HG03045 (cell line): ENCODE measurements around the gene RHAG.
"Not testable (repeated sequence)": the region's sequence is repeated elsewhere in the genome, so short reads cannot be mapped to it uniquely, and the experiment has no call there.

Source experiments
- ATAC-seq: cut with Tn5 transposase; IDR thresholded peaks from one replicate; pipeline ENCODE4 v1.9.1; 2021; ENCODE audit warnings: mild to moderate bottlenecking, moderate library complexity; ENCODE audit not compliant: unreplicated experiment

Gene RHAG

GRCh38 chr6:49636713-49637349 lies at the start of gene RHAG:
TSS of gene RHAG (minus strand) at chr6:49636839. CDS start at chr6:49636812, 27 bp downstream.
- ATAC-seq, result no peak

- ATAC-seq, result no peak
These were observed 40.1 kb upstream of the RHAG start for GRCh38 chr6:49676671-49677281.

GRCh38 chr6:49675816-49676215 lies 39.2 kb upstream of the RHAG start:
- ATAC-seq, result no peak

- no peak for ATAC-seq
These were observed 31.5 kb upstream of the RHAG start for GRCh38 chr6:49668083-49668511.

- ATAC-seq, result no peak
These were observed 30.5 kb upstream of the RHAG start for GRCh38 chr6:49666930-49667757.

GRCh38 chr6:49666480-49666879 lies 29.8 kb upstream of the RHAG start:
- ATAC-seq, result no peak

- ATAC-seq, result no peak
These were observed 28.2 kb upstream of the RHAG start for GRCh38 chr6:49664817-49665216.

- ATAC-seq, result not testable (repeated sequence)
These were observed 27.4 kb upstream of the RHAG start for GRCh38 chr6:49664054-49664453.

GRCh38 chr6:49662892-49663261 lies 26.2 kb upstream of the RHAG start:
- no peak for ATAC-seq

- no peak for ATAC-seq
These were observed 25.7 kb upstream of the RHAG start for GRCh38 chr6:49662231-49662891.

- ATAC-seq, result no peak
These were observed 17.3 kb upstream of the RHAG start for GRCh38 chr6:49653942-49654341.

- ATAC-seq, result no peak
These were observed 16.8 kb upstream of the RHAG start for GRCh38 chr6:49653438-49653837.

- ATAC-seq, result no peak
These were observed 14.6 kb upstream of the RHAG start for GRCh38 chr6:49651239-49651638.

GRCh38 chr6:49649988-49650387 lies 13.3 kb upstream of the RHAG start:
- ATAC-seq, result no peak

GRCh38 chr6:49648036-49648435 lies 11.4 kb upstream of the RHAG start:
- ATAC-seq, result no peak

- ATAC-seq, result no peak
These were observed 10.8 kb upstream of the RHAG start for GRCh38 chr6:49647476-49647875.

- no peak for ATAC-seq
These were observed 10.3 kb upstream of the RHAG start for GRCh38 chr6:49646942-49647341.

- no peak for ATAC-seq
These were observed 9.6 kb upstream of the RHAG start for GRCh38 chr6:49646130-49646824.

- ATAC-seq, result no peak
These were observed 8.5 kb upstream of the RHAG start for GRCh38 chr6:49645139-49645538.

- no peak for ATAC-seq
These were observed 2.7 kb upstream of the RHAG start for GRCh38 chr6:49639177-49639817.
